SK-N-MC (cell line): ENCODE data around the gene INS.

Experiments used
- EZH2 ChIP-seq: fragments of 200-600 bp; sonication (generic); IDR thresholded peaks from one replicate; pipeline ENCODE4 v1.6.1; 2017; ENCODE audit warnings: antibody characterized with exemption
- FOXP2 ChIP-seq: optimal IDR thresholded peaks from 2 replicates; pipeline ENCODE3; 2011; ENCODE audit warnings: mild to moderate bottlenecking, moderate library complexity; ENCODE audit not compliant: insufficient read depth; ENCODE audit errors: extremely low read length, control extremely low read depth
- POLR2AphosphoS5 ChIP-seq: IDR thresholded peaks from 2 replicates; pipeline ENCODE4 v1.6.1; 2012; ENCODE audit warnings: mild to moderate bottlenecking, low read depth, low read length, borderline replicate concordance

DNA sequence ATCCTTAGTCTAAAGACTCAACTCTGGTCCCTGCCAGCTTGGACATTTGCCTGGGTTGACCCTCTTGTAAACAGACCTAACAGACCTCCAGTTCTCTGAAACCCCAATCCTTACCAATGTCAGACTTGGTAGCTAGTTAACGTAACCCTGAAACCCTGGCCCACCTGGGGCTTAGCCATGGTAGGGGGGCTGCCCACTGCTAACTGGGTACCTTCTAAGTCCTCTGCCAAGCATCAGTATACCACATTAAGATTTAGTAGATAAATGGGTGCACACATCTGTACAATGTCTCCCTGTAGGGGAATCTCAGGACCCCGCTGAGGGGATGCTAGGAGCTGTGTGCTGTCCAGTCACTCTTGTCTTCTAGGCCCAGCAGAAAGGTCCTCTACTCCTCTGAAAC lies 40.5 kb upstream of the INS start:
- TF ChIP-seq EZH2 (no peak), POLR2AphosphoS5 (no peak), FOXP2 (no peak)
